Activated T-cell treated with anti-CD3 and anti-CD28 coated beads for 24 hours (primary cell): ENCODE data around the gene PTTG1.
A peak's percentile ranks its signal among the peaks of the same experiment; 100 is the strongest.

Experiments used
- DNase-seq: peaks from one replicate; pipeline ENCODE4 v3.0.0-alpha.2; 2020; ENCODE audit warnings: low read depth

Gene PTTG1

GRCh38 chr5:160421625-160422258 lies at the start of gene PTTG1:
Gene PTTG1, plus strand, starts transcription at chr5:160421855. Its CDS starts 458 bp downstream, at chr5:160422313.
- DNase-seq, result peak; percentile 88

GRCh38 chr5:160375166-160375565 lies 46.5 kb upstream of the PTTG1 start:
- DNase-seq, result no peak

- DNase-seq, result no peak
Measured at GRCh38 chr5:160375701-160376100, 46.0 kb upstream of the PTTG1 start.

GRCh38 chr5:160376416-160376815 lies 45.2 kb upstream of the PTTG1 start:
- no peak for DNase-seq

GRCh38 chr5:160377651-160378050 lies 44.0 kb upstream of the PTTG1 start:
- no peak for DNase-seq

- no peak for DNase-seq
Measured at GRCh38 chr5:160378330-160378729, 43.3 kb upstream of the PTTG1 start.

- no peak for DNase-seq
Measured at GRCh38 chr5:160379511-160379910, 42.1 kb upstream of the PTTG1 start.

GRCh38 chr5:160380041-160380440 lies 41.6 kb upstream of the PTTG1 start:
- DNase-seq, result no peak

GRCh38 chr5:160382346-160382745 lies 39.3 kb upstream of the PTTG1 start:
- no peak for DNase-seq

- no peak for DNase-seq
Measured at GRCh38 chr5:160384681-160385080, 37.0 kb upstream of the PTTG1 start.

GRCh38 chr5:160385496-160385895 lies 36.2 kb upstream of the PTTG1 start:
- DNase-seq, result no peak

- no peak for DNase-seq
Measured at GRCh38 chr5:160387445-160387844, 34.2 kb upstream of the PTTG1 start.

- DNase-seq, result no peak
Measured at GRCh38 chr5:160390787-160391696, 30.6 kb upstream of the PTTG1 start.

GRCh38 chr5:160395111-160395510 lies 26.5 kb upstream of the PTTG1 start:
- DNase-seq, result no peak

GRCh38 chr5:160397492-160397891 lies 24.2 kb upstream of the PTTG1 start:
- no peak for DNase-seq

- no peak for DNase-seq
Measured at GRCh38 chr5:160398806-160399205, 22.8 kb upstream of the PTTG1 start.

- DNase-seq, result peak; percentile 66
Measured at GRCh38 chr5:160399402-160400353, 22.0 kb upstream of the PTTG1 start, which contains the start of gene FAM200C. Gene FAM200C, minus strand, starts transcription at chr5:160400054. Its CDS starts 4,564 bp downstream, at chr5:160395490.

- peak; percentile 91 for DNase-seq
Measured at GRCh38 chr5:160418561-160419457, 2.8 kb upstream of the PTTG1 start, which contains the start of gene SLU7. Gene SLU7, minus strand, starts transcription at chr5:160419081. Its CDS starts 3,787 bp downstream, at chr5:160415294.

GRCh38 chr5:160419458-160420330 lies 2.0 kb upstream of the PTTG1 start:
- DNase-seq, result no peak

GRCh38 chr5:160420331-160420610 lies 1.4 kb upstream of the PTTG1 start:
- DNase-seq, result no peak
